DMS114 treated with DMSO at 0.1 percent for 48 hours (cell line): ENCODE data around the gene DYNLT2B.
A peak's percentile ranks its signal among the peaks of the same experiment; 100 is the strongest.
"Not testable (repeated sequence)": the region's sequence is repeated elsewhere in the genome, so short reads cannot be mapped to it uniquely, and the experiment has no call there.

Experiments used
- DNase-seq: peaks from one replicate; lab custom pipeline; 2025; ENCODE audit not compliant: unreplicated experiment; lab: John Stamatoyannopoulos, UW

Gene DYNLT2B

GRCh38 chr3:196327405-196327804, 9.4 kb upstream of the DYNLT2B start:
- no peak for DNase-seq

GRCh38 chr3:196326936-196327335, 8.9 kb upstream of the DYNLT2B start:
- DNase-seq, result no peak

GRCh38 chr3:196323691-196324090, 5.7 kb upstream of the DYNLT2B start:
- DNase-seq, result peak; percentile 18

GRCh38 chr3:196323016-196323415, 5.0 kb upstream of the DYNLT2B start:
- DNase-seq, result no peak

GRCh38 chr3:196321162-196321561, 3.1 kb upstream of the DYNLT2B start:
- DNase-seq, result no peak

GRCh38 chr3:196320137-196320536, 2.1 kb upstream of the DYNLT2B start:
- DNase-seq, result no peak

GRCh38 chr3:196316799-196317686, 997 bp downstream of the DYNLT2B start:
- not testable (repeated sequence) for DNase-seq

GRCh38 chr3:196315821-196316220, 2.2 kb downstream of the DYNLT2B start:
- DNase-seq, result no peak

- DNase-seq, result no peak
Observed at GRCh38 chr3:196314597-196314996, 3.4 kb downstream of the DYNLT2B start.

GRCh38 chr3:196314086-196314485, 4.0 kb downstream of the DYNLT2B start:
- not testable (repeated sequence) for DNase-seq

- DNase-seq, result not testable (repeated sequence)
Observed at GRCh38 chr3:196302960-196303359, 15.1 kb downstream of the DYNLT2B start.

- DNase-seq, result not testable (repeated sequence)
Observed at GRCh38 chr3:196302551-196302950, 15.5 kb downstream of the DYNLT2B start.

- no peak for DNase-seq
Observed at GRCh38 chr3:196298521-196298920, 19.5 kb downstream of the DYNLT2B start.

- no peak for DNase-seq
Observed at GRCh38 chr3:196292286-196292923, 25.6 kb downstream of the DYNLT2B start.

GRCh38 chr3:196288141-196288460, 29.9 kb downstream of the DYNLT2B start:
- peak; percentile 45 for DNase-seq

- peak; percentile 95 for DNase-seq
Observed at GRCh38 chr3:196287440-196288140, 30.4 kb downstream of the DYNLT2B start, which contains the start of gene PCYT1A. PCYT1A (minus strand) TSS chr3:196287726; CDS start chr3:196270531, 17,195 bp downstream.

GRCh38 chr3:196287090-196287439, 31.0 kb downstream of the DYNLT2B start:
- no peak for DNase-seq

GRCh38 chr3:196284396-196284795, 33.6 kb downstream of the DYNLT2B start:
- no peak for DNase-seq

- no peak for DNase-seq
Observed at GRCh38 chr3:196281962-196282361, 36.1 kb downstream of the DYNLT2B start.

- no peak for DNase-seq
Observed at GRCh38 chr3:196280689-196281440, 37.2 kb downstream of the DYNLT2B start.

- DNase-seq, result no peak
Observed at GRCh38 chr3:196275126-196275525, 42.9 kb downstream of the DYNLT2B start.
